HepG2 (cell line): Measurements from ENCODE around the gene CD3D.

ENCODE experiments used
- DMTF1 ChIP-seq: sonication (generic); formaldehyde crosslinking; IDR thresholded peaks from 2 replicates; pipeline ENCODE4 v1.4.0; 2020; ENCODE audit warnings: mild to moderate bottlenecking, missing genetic modification reagents
- ERF ChIP-seq: IDR thresholded peaks from 2 replicates; pipeline ENCODE4 v1.6.1; 2018; ENCODE audit warnings: missing biosample characterization, missing genetic modification reagents
- ESRRA ChIP-seq: sonication (generic); formaldehyde crosslinking; IDR thresholded peaks from 2 replicates; pipeline ENCODE4 v1.5.1; 2020; ENCODE audit warnings: mild to moderate bottlenecking, low read depth, missing genetic modification reagents
- PCBP2 ChIP-seq: fragments of 200-400 bp; formaldehyde crosslinking; optimal IDR thresholded peaks from 2 replicates; pipeline ENCODE3; 2018; ENCODE audit warnings: low read length, low read depth; ENCODE audit not compliant: poor library complexity, severe bottlenecking
- ZBTB40 ChIP-seq, 2 experiments: fragments of 450-650 bp in 1 of 2; sonication (generic) in 1 of 2; formaldehyde crosslinking in 1 of 2; IDR thresholded peaks; 2 replicates each; pipeline versions ENCODE4 v1.6.1 to v1.8.0; 2016 to 2022; ENCODE audit warnings: antibody characterized with exemption in 1 of 2, mild to moderate bottlenecking in 1 of 2, missing genetic modification reagents in 1 of 2
- ZFX ChIP-seq: sonication (generic); formaldehyde crosslinking; IDR thresholded peaks from 2 replicates; pipeline ENCODE4 v1.4.0; 2020; ENCODE audit warnings: mild to moderate bottlenecking, low read depth, missing genetic modification reagents, moderate library complexity
- ZNF160 ChIP-seq: sonication (generic); formaldehyde crosslinking; IDR thresholded peaks from 2 replicates; pipeline ENCODE4 v1.8.0; 2022; ENCODE audit warnings: mild to moderate bottlenecking, inconsistent platforms, missing genetic modification reagents

GRCh38 chr11:118318124-118318523 is 24.4 kb downstream of the CD3D start:
- TF ChIP-seq ZFX (CRISPR knock-in tag) = no peak
- no peak for TF ChIP-seq DMTF1
- TF ChIP-seq ZBTB40 (IDR thresholded peaks at IDR 0.05) = no peak
- no peak for TF ChIP-seq ZBTB40 (CRISPR knock-in tag; IDR thresholded peaks at IDR 0.05)
- no peak for TF ChIP-seq ERF (CRISPR knock-in tag)
- TF ChIP-seq PCBP2 = no peak
- TF ChIP-seq ZNF160 (CRISPR knock-in tag) = no peak
- TF ChIP-seq ESRRA (CRISPR knock-in tag) = no peak
